GM10248 (cell line): ENCODE measurements around the gene MIA3.

Experiments used
- CTCF ChIA-PET: fragments of 300-600 bp; sonication (Branson Sonifier 250); formaldehyde crosslinking; extraction: SDS; loops from one replicate; lab custom pipeline; 2021; ENCODE audit warnings: antibody characterized with exemption; lab: Yijun Ruan, JAX
- POLR2A ChIA-PET: fragments of 350-650 bp; sonication (Branson Sonifier 250); formaldehyde crosslinking; extraction: SDS; loops from one replicate; lab custom pipeline; 2020; ENCODE audit warnings: antibody characterized with exemption; lab: Yijun Ruan, JAX
- DNase-seq: peaks from one replicate; pipeline ENCODE4 v3.0.0; 2012; ENCODE audit errors: extremely low spot score
- CTCF ChIP-seq: IDR thresholded peaks from 2 replicates; pipeline ENCODE4 v1.5.1; 2012; ENCODE audit warnings: mild to moderate bottlenecking, low read depth; ENCODE audit errors: extremely low read depth, missing control alignments, control extremely low read depth

The MIA3 gene

GRCh38 chr1:222697826-222698225, 79.9 kb downstream of the MIA3 start:
- POLR2A ChIA-PET = no interaction called here
- CTCF ChIA-PET = no interaction called here
- no peak for DNase-seq
- TF ChIP-seq CTCF = no peak

GRCh38 chr1:222702210-222702609, 84.3 kb downstream of the MIA3 start:
- ChIA-PET POLR2A (no interaction called here), CTCF (interaction anchor here (0.7 to 2.4 kb wide), 2 partner anchors 17 to 32 kb away, joined by 3 to 7 read pairs; no protein-coding TSS in a partner anchor)
- TF ChIP-seq CTCF = no peak
- DNase-seq = no peak

- ChIA-PET CTCF (no interaction called here), POLR2A (no interaction called here)
- DNase-seq = no peak
- no peak for TF ChIP-seq CTCF
These were observed 86.4 kb downstream of the MIA3 start for GRCh38 chr1:222704260-222704659.

- no peak for TF ChIP-seq CTCF
- ChIA-PET POLR2A (no interaction called here), CTCF (no interaction called here)
- DNase-seq = no peak
These were observed 88.9 kb downstream of the MIA3 start for GRCh38 chr1:222706815-222707214.

- POLR2A ChIA-PET = no interaction called here
- CTCF ChIA-PET = no interaction called here
- TF ChIP-seq CTCF = no peak
- no peak for DNase-seq
These were observed 91.8 kb downstream of the MIA3 start for GRCh38 chr1:222709700-222710153.

- peak; percentile 61 for DNase-seq
- CTCF ChIA-PET = interaction anchor here (1.5 to 1.6 kb wide), 3 partner anchors 9 to 77 kb away, joined by 3 to 5 read pairs (median 4); no protein-coding TSS in a partner anchor
- POLR2A ChIA-PET = no interaction called here
- no peak for TF ChIP-seq CTCF
These were observed 93.7 kb downstream of the MIA3 start for GRCh38 chr1:222711319-222712252.
